ENCODE results near the gene PJVK. TPM values are rescaled to one million over a fixed set of nuclear protein-coding genes. Genes with fewer than 3 reads are reported as not detected.

The PJVK gene
- total and polyA plus RNA-seq, 2 of the 13 experiments (the other 11 are each of a cell fraction or from before 2014, with no cell fraction given) = 1.2 to 2.6 TPM

DNA sequence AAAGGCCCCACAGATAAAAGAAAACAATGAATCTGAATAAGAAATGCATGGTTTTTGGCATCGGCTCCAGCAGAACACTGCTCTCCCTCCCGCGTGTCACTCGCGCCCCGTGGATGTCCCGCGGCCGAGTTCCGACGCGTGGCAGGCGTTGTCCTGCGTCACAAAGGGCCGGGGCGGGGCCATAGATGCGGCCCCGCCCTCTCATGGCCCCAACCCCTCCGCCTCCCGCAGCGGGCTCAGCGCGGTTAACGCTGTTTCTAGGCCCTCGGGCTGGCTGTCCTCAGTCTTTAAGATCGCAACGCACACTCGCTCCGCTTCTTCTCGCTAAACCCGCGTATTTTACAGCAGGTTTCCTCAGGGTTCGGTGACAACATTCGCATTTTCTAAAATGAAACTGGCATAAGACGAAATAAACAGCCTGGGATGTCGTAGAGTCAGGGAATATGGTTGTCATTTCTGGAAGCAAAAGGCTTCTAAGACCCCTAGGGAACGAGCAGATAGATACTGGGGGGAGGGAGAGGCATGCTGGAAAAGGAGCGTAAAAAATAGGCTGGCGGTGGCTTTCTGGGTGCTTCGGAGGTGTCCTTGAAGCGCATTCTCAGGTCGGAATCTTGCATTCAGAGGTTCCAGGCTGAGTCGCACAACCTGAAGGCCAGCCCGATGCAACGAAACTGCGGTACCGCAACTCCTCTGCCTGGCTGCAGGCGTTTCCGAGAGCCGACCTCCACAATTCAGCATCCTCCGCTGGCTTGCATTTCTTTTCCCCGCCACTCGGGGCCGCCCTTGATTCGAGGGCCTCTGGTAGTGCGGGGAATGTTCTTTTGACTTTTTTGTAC lies 27.5 kb downstream of the PJVK start, which contains the start of gene FKBP7 (continued):
- no peak for TF ChIP-seq ZBTB7A (CRISPR knock-in tag; IDR thresholded peaks at IDR 0.05)
- TF ChIP-seq KMT2B (CRISPR knock-in tag; IDR thresholded peaks at IDR 0.05) = peak; percentile 88
- TF ChIP-seq TBX2 (CRISPR knock-in tag; IDR thresholded peaks at IDR 0.05; ENCODE audit: borderline replicate concordance) = peak; percentile 5
- no peak for TF ChIP-seq ZNF382 (CRISPR knock-in tag; IDR thresholded peaks at IDR 0.05; ENCODE audit: borderline replicate concordance)
- TF ChIP-seq, protein P1, sequence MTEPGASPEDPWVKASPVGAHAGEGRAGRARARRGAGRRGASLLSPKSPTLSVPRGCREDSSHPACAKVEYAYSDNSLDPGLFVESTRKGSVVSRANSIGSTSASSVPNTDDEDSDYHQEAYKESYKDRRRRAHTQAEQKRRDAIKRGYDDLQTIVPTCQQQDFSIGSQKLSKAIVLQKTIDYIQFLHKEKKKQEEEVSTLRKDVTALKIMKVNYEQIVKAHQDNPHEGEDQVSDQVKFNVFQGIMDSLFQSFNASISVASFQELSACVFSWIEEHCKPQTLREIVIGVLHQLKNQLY (CRISPR knock-in tag; IDR thresholded peaks at IDR 0.05) = 0 out of 2 replicates have a peak, but pooled peaks have one; percentile 48
- 0 out of 2 replicates have a peak, but pooled peaks have one; percentile 12 for TF ChIP-seq ZNF543 (CRISPR knock-in tag; IDR thresholded peaks at IDR 0.05)
- TF ChIP-seq SOX6 (IDR thresholded peaks at IDR 0.05) = no peak
- TF ChIP-seq SOX6 (CRISPR knock-in tag; IDR thresholded peaks at IDR 0.05) = peak; percentile 68
- no peak for TF ChIP-seq KLF9 (CRISPR knock-in tag; IDR thresholded peaks at IDR 0.05; ENCODE audit: low read depth)
- no peak for TF ChIP-seq HOXD1 (CRISPR knock-in tag; IDR thresholded peaks at IDR 0.05)
- TF ChIP-seq NFIC (IDR thresholded peaks at IDR 0.05; ENCODE audit: low read length) = 0 out of 2 replicates have a peak, but pooled peaks have one; percentile 19
- TF ChIP-seq CBX2 (IDR thresholded peaks at IDR 0.05; ENCODE audit: low read depth, low read length) = no peak
- TF ChIP-seq CBX2 (CRISPR knock-in tag; IDR thresholded peaks at IDR 0.05; ENCODE audit: low read depth) = peak; percentile 62; the same call in 1 of the 2 replicates
- peak; percentile 91 for TF ChIP-seq ZFAT (CRISPR knock-in tag; conservative IDR thresholded peaks at IDR 0.05)
- TF ChIP-seq FLYWCH1 (CRISPR knock-in tag; IDR thresholded peaks at IDR 0.05) = peak; percentile 60; the same call in 1 of the 2 replicates
- peak; percentile 56; the same call in 1 of the 2 replicates for TF ChIP-seq SSRP1 (CRISPR knock-in tag; IDR thresholded peaks at IDR 0.05)
- TF ChIP-seq ETV6 (CRISPR knock-in tag; conservative IDR thresholded peaks at IDR 0.05) = no peak; the same call in 1 of the 2 replicates
- TF ChIP-seq ZNF7 (CRISPR knock-in tag; IDR thresholded peaks at IDR 0.05) = peak; percentile 65; the same call in 1 of the 2 replicates
- no peak; the same call in 1 of the 2 replicates for TF ChIP-seq ZNF558 (CRISPR knock-in tag; IDR thresholded peaks at IDR 0.05; ENCODE audit: borderline replicate concordance)
- TF ChIP-seq ZC3H4 (CRISPR knock-in tag; IDR thresholded peaks at IDR 0.05; ENCODE audit: borderline replicate concordance) = 0 out of 2 replicates have a peak, but pooled peaks have one; percentile 2
- peak; percentile 35; the same call in 1 of the 2 replicates for TF ChIP-seq ZSCAN12 (CRISPR knock-in tag; IDR thresholded peaks at IDR 0.05)
- no peak for TF ChIP-seq RAD51 (IDR thresholded peaks at IDR 0.05; ENCODE audit: borderline replicate concordance)
- no peak for TF ChIP-seq NFE2L2 (IDR thresholded peaks at IDR 0.05; ENCODE audit: low read length)
- TF ChIP-seq TOE1 (CRISPR knock-in tag; IDR thresholded peaks at IDR 0.05) = no peak
- TF ChIP-seq, protein P2, sequence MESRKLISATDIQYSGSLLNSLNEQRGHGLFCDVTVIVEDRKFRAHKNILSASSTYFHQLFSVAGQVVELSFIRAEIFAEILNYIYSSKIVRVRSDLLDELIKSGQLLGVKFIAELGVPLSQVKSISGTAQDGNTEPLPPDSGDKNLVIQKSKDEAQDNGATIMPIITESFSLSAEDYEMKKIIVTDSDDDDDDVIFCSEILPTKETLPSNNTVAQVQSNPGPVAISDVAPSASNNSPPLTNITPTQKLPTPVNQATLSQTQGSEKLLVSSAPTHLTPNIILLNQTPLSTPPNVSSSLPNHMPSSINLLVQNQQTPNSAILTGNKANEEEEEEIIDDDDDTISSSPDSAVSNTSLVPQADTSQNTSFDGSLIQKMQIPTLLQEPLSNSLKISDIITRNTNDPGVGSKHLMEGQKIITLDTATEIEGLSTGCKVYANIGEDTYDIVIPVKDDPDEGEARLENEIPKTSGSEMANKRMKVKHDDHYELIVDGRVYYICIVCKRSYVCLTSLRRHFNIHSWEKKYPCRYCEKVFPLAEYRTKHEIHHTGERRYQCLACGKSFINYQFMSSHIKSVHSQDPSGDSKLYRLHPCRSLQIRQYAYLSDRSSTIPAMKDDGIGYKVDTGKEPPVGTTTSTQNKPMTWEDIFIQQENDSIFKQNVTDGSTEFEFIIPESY (CRISPR knock-in tag; IDR thresholded peaks at IDR 0.05) = peak; percentile 61; the same call in 1 of the 2 replicates
- no peak for TF ChIP-seq ATRX (CRISPR knock-in tag; IDR thresholded peaks at IDR 0.05; ENCODE audit: borderline replicate concordance)
- 0 out of 2 replicates have a peak, but pooled peaks have one; percentile 25 for TF ChIP-seq ZSCAN9 (CRISPR knock-in tag; IDR thresholded peaks at IDR 0.05; ENCODE audit: borderline replicate concordance)
- TF ChIP-seq SMARCE1 (IDR thresholded peaks at IDR 0.05; ENCODE audit: borderline replicate concordance) = no peak
- peak; percentile 86; the same call in 1 of the 2 replicates for TF ChIP-seq BRCA1 (CRISPR knock-in tag; IDR thresholded peaks at IDR 0.05)
- peak; percentile 62 for TF ChIP-seq AGO1 (IDR thresholded peaks at IDR 0.05; ENCODE audit: low read depth, low read length, poor library complexity, severe bottlenecking)
- no peak for TF ChIP-seq RBAK (CRISPR knock-in tag; IDR thresholded peaks at IDR 0.05)
- TF ChIP-seq GPN1 (CRISPR knock-in tag; IDR thresholded peaks at IDR 0.05; ENCODE audit: borderline replicate concordance) = no peak
